MCF 10A (cell line): Measurements from ENCODE around the gene ADPRHL1. TPM values are rescaled to one million over a fixed set of nuclear protein-coding genes. Genes with fewer than 3 reads are reported as not detected.

Source experiments
- BruUV-seq: library from RNA; stranded (reverse); fragments of 400-500 nt; replicated peaks from 2 replicates; lab custom pipeline; 2021; lab: Mats Ljungman, UMichigan
- CTCF ChIA-PET: fragments of 300-600 bp; sonication (Branson Sonifier 250); formaldehyde crosslinking; extraction: SDS; loops from one replicate; lab custom pipeline; 2021; ENCODE audit warnings: antibody characterized with exemption, inconsistent platforms; lab: Yijun Ruan, JAX
- POLR2A ChIA-PET: fragments of 300-600, 350-650 bp; sonication (Branson Sonifier 250); formaldehyde crosslinking; extraction: SDS; loops from one replicate; lab custom pipeline; 2020; ENCODE audit warnings: antibody characterized with exemption, inconsistent platforms; lab: Yijun Ruan, JAX
- DNase-seq: peaks from one replicate; pipeline ENCODE4 v3.0.0-alpha.2; 2018; ENCODE audit not compliant: unreplicated experiment
- H3K27ac Mint-ChIP-seq: one replicate; pipeline ENCODE4 v1.8.0; 2022; ENCODE audit warnings: mild to moderate bottlenecking, low read depth, mixed read lengths; ENCODE audit not compliant: unreplicated experiment
- H3K27me3 Mint-ChIP-seq: one replicate; pipeline ENCODE4 v1.8.0; 2022; ENCODE audit warnings: mixed read lengths; ENCODE audit not compliant: insufficient read depth, unreplicated experiment
- H3K36me3 Mint-ChIP-seq: one replicate; pipeline ENCODE4 v1.8.0; 2022; ENCODE audit warnings: mild to moderate bottlenecking, moderate library complexity, mixed read lengths; ENCODE audit not compliant: insufficient read depth, unreplicated experiment
- H3K4me1 Mint-ChIP-seq: one replicate; pipeline ENCODE4 v1.8.0; 2022; ENCODE audit warnings: mixed read lengths; ENCODE audit not compliant: insufficient read depth, unreplicated experiment
- H3K4me3 Mint-ChIP-seq: one replicate; pipeline ENCODE4 v1.8.0; 2022; ENCODE audit warnings: mild to moderate bottlenecking, moderate library complexity, mixed read lengths; ENCODE audit not compliant: unreplicated experiment
- H3K9me3 Mint-ChIP-seq: one replicate; pipeline ENCODE4 v1.8.0; 2022; ENCODE audit warnings: mixed read lengths; ENCODE audit not compliant: unreplicated experiment
- intact Hi-C: fragments of 100-400 bp; cut with micrococcal nuclease; formaldehyde crosslinking; loops from 2 replicates; pipeline ENCODE4 v1.14.1; 2022
- total RNA-seq: library from RNA; stranded (reverse); gene quantifications from 2 replicates; pipeline ENCODE4 v1.2.3, GENCODE V29; 2022
- TF ChIP-seq, protein P1 (sequence below): fragments of 200-600 bp; IDR thresholded peaks from one replicate; pipeline ENCODE4 v1.8.0; 2022; ENCODE audit warnings: antibody characterized with exemption, mild to moderate bottlenecking; ENCODE audit not compliant: unreplicated experiment

The ADPRHL1 gene
- total RNA-seq, 1 experiment from 2014 or later: 2.6 TPM

DNA sequence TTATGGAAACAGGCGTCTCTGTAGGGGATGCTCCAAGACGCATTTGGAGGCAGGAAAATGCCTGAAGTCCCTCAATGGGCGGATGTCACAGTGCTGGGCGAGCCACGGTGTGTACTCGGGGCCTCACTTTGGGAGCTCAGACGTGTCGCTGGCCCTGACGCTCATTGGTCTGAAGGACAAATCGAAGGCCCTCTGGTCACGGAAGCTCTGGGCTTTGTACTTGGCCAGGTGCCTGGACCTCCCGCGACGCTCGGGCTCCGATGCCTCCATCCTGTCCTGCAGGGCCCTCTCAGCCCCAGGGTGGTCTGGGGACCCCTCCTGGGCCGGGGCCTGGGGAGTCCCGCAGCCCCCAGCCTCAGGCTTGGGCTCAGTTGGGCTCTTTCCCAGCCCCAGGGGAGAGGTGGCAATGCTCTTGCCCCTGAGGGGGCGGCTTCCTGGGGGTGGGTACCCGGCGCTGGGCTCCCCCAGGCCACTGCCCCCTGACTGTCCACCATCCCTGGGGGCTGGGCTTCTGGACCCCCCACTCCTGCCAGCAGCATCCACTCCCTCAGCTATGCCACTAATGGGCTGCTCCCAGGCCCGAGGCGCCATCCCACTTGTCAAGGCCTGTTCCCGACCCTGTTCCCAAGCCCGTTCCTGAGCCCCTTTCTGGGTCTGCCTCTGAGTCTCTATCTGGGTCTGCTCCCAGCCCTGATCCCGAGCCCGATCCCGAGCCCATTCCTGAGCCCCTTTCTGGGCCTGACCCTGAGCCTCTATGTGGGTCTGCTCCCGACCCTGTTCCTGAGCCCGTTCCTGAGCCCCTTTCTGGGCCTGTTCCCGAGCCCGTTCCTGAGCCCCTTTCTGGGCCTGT is 49.8 kb downstream of the ADPRHL1 start:
- no peaks in the 10 kb centered on the region for H3K9me3 Mint-ChIP-seq
- no TSS peak for BruUV-seq

DNA sequence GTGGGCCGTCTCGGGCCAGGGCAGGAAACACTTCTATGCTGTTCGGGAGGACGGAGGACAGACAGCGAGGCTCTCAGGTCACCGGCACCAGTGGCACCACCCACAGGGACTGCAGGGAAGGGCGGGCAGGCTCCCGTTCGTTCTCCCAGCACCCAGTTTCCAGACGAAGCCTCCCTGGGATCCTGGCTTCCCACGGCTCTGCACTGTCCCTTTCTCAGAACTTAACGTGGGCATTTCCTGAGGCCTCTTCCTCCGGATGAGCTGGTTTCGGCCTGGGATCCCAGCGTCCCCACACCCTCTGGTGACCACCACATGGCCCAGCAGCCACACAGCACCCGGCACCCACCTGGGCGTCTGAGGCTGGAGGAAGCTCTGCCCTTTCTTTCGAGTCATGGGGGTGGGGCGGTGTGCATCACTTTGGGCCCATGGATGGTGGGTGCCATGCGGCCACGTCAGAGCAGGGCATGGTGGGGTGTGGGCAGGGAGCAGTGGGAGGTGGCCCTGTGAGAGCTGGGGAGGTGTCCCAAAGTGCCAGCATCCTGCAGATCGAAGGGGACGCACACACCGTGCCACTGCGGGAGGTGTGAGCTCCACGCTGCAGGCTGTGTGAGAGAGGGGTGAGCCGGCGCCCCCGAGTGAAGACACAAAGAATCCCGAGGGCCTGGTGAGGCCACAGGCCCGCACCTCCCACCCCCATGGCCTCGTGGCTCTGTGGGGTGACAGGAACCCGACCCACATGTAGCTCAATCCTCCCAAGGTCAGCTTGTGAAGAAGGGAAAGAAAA is 50.6 kb downstream of the ADPRHL1 start:
- no peaks in the 10 kb centered on the region for H3K27me3 Mint-ChIP-seq
- no peaks in the 10 kb centered on the region for H3K4me1 Mint-ChIP-seq
- no peak for DNase-seq
- no peaks in the 10 kb centered on the region for H3K9me3 Mint-ChIP-seq
- H3K27ac Mint-ChIP-seq: no peak overlapping the region
- H3K4me3 Mint-ChIP-seq: no peak overlapping the region
- ChIA-PET POLR2A (no interaction called here), CTCF (no interaction called here)
- TF ChIP-seq, protein P1, sequence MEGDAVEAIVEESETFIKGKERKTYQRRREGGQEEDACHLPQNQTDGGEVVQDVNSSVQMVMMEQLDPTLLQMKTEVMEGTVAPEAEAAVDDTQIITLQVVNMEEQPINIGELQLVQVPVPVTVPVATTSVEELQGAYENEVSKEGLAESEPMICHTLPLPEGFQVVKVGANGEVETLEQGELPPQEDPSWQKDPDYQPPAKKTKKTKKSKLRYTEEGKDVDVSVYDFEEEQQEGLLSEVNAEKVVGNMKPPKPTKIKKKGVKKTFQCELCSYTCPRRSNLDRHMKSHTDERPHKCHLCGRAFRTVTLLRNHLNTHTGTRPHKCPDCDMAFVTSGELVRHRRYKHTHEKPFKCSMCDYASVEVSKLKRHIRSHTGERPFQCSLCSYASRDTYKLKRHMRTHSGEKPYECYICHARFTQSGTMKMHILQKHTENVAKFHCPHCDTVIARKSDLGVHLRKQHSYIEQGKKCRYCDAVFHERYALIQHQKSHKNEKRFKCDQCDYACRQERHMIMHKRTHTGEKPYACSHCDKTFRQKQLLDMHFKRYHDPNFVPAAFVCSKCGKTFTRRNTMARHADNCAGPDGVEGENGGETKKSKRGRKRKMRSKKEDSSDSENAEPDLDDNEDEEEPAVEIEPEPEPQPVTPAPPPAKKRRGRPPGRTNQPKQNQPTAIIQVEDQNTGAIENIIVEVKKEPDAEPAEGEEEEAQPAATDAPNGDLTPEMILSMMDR: no peak
- intact Hi-C loops: no loop called here
- H3K36me3 Mint-ChIP-seq: no peaks in the 10 kb centered on the region
- BruUV-seq: no TSS peak

More for the DNA sequence above, 49.8 kb downstream of the ADPRHL1 start:
- TF ChIP-seq, protein P1: no peak
- intact Hi-C loops: no loop called here
- no peaks in the 10 kb centered on the region for H3K36me3 Mint-ChIP-seq
- H3K27me3 Mint-ChIP-seq: no peaks in the 10 kb centered on the region
- no peak overlapping the region for H3K4me3 Mint-ChIP-seq
- H3K27ac Mint-ChIP-seq: no peak overlapping the region
- DNase-seq: no peak
- no peaks in the 10 kb centered on the region for H3K4me1 Mint-ChIP-seq
- POLR2A ChIA-PET: no interaction called here
- CTCF ChIA-PET: no interaction called here

DNA sequence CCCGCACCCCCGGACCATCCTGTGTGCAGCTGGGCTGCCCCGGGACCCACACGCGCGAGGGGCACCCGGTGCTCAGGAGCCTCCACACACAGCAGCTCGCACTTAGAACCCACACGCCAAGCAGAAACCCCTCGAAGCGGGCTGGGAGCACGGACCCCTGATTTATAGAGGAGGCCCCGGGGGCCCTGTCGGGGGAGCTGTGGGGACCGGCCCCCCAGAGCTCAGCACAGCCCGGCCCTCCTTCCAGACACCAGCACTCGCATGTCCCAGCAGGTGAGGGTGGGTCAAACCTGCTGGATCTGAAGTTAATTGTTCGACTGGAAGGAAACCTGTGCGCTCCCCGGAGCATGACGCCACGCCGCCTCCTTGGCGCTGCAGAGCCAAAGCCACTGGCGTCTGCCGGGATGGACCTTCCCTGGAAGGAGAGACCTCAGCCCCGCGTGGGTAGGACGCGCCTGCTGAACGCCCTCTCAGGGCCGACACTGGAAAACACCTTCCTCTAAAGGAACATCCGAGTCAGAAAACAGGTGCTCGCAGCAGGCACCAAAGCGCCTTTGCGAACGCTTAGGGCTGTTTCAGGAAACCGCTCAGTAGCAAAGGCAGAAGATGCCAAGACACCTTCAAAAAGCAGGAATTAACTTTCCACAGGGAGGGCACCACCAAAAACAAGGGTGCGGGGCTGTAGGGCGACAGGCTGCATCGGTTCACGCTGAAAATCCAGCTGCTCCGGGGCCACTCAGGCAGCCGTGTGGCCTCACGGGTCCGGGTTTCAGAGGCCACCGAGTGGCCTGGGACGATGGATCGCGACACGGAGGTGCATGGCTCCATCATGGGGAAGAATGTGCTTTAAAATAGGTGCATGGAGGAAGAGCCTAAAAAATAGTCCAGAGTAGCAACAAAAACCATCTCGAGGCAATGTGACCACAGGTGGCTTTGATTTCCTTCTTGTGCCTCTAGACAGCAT is 51.6 kb downstream of the ADPRHL1 start:
- CTCF ChIA-PET: interaction anchor here (0.5 to 0.6 kb wide), 2 partner anchors 159 to 328 kb away, joined by 3 read pairs; no protein-coding TSS in a partner anchor
- H3K36me3 Mint-ChIP-seq: no peaks in the 10 kb centered on the region

More for the DNA sequence above, 51.6 kb downstream of the ADPRHL1 start:
- no peak overlapping the region for H3K4me3 Mint-ChIP-seq
- DNase-seq: no peak
- H3K27ac Mint-ChIP-seq: no peak overlapping the region
- TF ChIP-seq, protein P1: no peak
- H3K4me1 Mint-ChIP-seq: no peaks in the 10 kb centered on the region
- POLR2A ChIA-PET: interaction anchor here (0.6 kb wide), 1 partner anchor 878 kb away, joined by 3 read pairs; no protein-coding TSS in a partner anchor
- intact Hi-C loops: no loop called here
- BruUV-seq: no TSS peak
- H3K27me3 Mint-ChIP-seq: no peaks in the 10 kb centered on the region
- no peaks in the 10 kb centered on the region for H3K9me3 Mint-ChIP-seq
